ENCODE data around the gene A2ML1.
"Not testable (repeated sequence)": the region's sequence is repeated elsewhere in the genome, so short reads cannot be mapped to it uniquely, and the experiment has no call there.

DNA sequence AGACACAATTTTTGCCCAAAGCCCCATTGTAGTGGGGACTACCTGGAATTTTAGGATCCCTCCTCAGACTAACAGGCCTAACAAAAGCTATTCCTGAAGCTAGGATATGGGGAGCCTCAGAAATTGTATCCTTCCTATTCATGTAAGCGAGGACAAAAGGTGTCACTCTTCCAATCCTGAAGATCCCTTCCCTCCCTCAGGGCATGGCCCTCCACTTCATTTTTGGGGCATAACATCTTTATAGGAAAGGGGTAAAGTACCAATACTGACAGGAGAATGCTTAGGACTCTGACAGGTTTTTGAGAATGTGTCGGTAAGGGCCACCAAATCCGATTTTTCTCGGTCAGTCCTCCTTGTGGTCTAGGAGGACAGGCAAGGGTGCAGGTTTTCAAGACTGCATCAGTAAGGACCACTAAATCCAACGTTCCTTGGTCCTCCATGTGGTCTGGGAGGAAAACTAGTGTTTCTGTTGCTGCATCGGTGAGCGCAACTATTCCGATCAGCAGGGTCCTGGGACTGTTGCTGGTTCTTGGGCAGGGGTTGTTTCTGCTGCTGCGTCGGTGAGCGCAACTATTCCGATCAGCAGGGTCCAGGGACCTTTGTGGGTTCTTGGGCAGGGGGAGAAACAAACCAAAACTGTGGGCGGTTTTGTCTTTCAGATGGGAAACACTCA lies 32.9 kb upstream of the A2ML1 start:
- TF ChIP-seq EP300, POLR2A (IDR thresholded peaks at IDR 0.05): not testable (repeated sequence)
- TF ChIP-seq, protein P1, sequence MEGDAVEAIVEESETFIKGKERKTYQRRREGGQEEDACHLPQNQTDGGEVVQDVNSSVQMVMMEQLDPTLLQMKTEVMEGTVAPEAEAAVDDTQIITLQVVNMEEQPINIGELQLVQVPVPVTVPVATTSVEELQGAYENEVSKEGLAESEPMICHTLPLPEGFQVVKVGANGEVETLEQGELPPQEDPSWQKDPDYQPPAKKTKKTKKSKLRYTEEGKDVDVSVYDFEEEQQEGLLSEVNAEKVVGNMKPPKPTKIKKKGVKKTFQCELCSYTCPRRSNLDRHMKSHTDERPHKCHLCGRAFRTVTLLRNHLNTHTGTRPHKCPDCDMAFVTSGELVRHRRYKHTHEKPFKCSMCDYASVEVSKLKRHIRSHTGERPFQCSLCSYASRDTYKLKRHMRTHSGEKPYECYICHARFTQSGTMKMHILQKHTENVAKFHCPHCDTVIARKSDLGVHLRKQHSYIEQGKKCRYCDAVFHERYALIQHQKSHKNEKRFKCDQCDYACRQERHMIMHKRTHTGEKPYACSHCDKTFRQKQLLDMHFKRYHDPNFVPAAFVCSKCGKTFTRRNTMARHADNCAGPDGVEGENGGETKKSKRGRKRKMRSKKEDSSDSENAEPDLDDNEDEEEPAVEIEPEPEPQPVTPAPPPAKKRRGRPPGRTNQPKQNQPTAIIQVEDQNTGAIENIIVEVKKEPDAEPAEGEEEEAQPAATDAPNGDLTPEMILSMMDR (IDR thresholded peaks at IDR 0.05) = not testable (repeated sequence)
